ENCODE data around the gene CHCHD6.

The CHCHD6 gene

DNA sequence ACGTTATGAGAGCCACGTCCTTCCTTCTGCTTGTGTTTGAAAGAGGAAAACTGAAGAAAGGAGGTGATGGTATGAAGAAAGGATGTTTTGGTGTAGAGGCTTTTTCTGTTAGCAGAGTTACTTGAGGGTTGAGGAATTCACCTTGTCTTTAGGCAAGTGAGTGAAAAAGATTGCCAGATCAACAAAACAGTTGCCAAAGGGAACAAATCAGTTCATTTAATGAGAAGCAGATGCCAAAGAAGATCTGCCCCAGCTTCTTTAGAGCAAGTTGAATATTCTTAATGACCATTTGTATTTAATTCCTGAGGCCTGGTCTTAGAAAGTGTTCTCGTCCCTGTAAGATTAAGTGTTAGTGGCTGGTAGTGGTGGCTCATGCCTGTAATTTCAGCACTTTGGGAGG, 2.6 kb downstream of the CHCHD6 start:
- DNase-seq, result no peak

DNA sequence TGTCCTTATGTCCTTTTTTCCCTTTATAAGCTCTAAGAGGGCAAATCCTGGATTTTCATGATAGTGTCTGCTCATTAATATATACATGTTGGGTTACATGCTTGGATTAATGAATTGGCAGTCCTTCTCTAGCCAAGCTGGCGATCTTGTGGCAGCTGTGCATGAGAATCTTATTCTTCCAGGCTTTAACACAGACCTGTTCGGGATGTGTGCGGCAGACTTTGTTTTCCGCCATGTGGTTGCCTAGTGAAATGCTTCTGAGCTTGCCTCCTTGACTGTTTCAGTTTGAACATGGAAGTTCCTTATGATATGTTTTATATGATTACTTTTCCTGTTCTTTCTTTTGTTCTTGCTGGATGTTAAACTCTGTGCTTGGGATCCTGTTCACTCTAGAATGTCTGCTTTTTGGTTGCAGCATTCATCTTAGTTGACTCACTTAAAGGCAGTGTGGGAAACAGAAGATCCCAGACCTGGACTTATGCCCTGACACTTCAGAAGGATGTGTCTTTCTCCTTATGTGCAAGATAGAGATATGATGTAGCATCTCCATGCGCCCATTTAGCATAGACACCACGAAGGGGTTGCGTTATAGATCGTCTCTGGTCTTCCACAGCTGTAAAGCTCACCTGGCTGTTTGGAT, 7.2 kb downstream of the CHCHD6 start:
- DNase-seq, result no peak

DNA sequence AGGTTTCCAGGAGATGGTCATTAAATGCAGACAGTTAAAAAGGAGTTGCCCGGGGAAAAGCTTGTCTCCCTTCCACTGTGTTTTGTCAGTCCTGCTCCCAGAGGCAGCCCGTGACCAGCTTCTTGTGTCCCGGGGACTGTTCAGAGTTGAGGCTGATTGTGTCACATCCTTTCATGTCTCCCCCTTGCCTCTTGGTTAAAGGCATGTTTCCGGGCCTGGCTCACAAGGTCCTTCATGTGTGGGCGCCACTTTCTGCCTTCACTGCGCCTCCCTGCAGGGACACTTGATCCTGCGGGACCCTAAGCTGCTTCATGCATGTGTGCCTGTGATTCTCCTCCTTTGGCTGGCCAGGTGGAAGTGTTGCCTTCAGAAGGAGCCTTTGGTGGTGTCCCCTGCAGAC, 9.2 kb downstream of the CHCHD6 start:
- no peak for DNase-seq

DNA sequence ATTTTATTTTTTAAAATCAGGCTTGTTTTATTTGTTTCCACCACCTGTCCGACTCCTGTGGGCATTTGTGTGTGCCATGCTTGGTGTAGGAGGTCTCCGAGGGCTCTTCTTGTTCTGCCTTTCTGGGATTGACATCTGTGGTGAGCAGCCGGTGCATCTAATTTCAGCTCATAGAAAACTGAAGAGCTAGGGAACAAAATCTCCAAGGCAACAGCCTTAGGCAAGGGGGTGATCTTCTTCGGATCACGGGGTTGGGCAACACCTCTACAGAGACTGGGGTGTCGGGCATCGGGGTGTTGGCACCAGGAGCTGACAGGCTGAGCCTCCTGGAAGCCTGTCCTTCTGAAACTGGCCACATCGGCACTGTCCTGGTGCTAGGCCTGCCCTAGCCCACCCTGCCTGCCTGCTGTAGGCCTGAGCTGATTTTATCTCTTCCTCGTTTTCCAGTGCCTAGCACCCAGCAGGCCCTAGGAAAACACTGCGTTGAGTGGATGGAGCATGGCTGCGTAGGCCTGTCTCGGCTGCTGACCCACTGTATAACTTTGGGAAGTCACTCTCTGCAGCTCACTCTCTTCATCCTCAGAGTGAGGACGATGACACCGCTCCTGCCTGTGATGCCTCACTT, 10.3 kb downstream of the CHCHD6 start:
- DNase-seq, result no peak

DNA sequence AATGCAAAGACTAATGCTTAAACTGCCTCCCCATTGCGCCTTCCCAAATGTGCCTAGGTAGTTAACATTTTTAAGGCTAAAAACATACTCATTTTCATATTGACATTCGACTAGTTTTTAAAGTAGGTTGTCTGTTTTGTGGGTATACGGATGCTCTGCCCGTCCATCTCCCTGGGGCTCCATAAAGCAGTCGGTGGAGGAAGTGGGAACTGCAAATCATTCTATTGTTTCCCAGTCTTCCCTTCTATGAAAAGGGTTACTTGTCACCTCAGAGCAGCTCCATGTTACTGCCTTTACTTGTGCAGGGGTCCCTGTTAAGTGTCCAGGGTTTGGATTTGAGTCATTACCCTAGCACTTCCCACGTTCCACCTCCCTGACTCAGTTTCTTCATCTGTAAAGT, 10.9 kb downstream of the CHCHD6 start:
- DNase-seq, result no peak

DNA sequence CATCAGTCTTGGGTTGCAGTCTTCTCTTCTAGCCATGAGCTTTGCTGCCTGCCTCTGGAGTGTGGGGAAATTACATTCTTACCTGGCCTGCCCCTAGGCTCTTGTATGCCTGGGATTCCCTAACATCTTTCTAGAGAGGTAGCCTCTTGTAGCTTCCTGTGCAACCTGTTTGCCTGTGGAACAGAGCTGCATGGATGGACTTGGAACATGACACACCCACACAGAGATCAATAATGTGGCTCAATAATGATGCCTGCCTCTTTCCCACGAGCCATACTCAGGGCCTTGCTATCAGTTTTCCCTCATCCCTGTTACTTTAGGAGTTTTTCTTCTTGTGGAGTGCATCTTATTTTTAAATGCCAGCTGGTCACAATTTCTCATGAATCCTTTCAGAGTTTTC, 11.4 kb downstream of the CHCHD6 start:
- no peak for DNase-seq

DNA sequence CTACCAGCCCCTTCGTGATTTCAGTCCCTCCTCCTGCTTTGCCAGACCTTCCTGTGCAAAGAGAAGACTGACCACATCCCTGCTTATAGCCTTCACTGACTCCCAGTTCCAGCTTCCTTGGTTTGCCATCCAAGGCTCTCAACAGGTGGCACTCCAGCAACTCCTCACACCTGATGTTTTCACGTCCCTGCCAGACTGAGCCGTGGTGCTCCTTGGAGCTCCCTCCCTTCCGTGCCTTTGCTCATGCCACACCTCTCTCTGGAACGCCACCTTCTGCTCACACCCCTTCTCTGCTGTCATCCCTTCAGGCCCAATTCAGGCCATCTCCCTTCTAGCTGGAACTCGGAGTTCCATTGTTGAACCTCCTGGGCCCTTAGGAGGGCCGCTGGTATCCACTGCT, 12.0 kb downstream of the CHCHD6 start:
- DNase-seq, result no peak

DNA sequence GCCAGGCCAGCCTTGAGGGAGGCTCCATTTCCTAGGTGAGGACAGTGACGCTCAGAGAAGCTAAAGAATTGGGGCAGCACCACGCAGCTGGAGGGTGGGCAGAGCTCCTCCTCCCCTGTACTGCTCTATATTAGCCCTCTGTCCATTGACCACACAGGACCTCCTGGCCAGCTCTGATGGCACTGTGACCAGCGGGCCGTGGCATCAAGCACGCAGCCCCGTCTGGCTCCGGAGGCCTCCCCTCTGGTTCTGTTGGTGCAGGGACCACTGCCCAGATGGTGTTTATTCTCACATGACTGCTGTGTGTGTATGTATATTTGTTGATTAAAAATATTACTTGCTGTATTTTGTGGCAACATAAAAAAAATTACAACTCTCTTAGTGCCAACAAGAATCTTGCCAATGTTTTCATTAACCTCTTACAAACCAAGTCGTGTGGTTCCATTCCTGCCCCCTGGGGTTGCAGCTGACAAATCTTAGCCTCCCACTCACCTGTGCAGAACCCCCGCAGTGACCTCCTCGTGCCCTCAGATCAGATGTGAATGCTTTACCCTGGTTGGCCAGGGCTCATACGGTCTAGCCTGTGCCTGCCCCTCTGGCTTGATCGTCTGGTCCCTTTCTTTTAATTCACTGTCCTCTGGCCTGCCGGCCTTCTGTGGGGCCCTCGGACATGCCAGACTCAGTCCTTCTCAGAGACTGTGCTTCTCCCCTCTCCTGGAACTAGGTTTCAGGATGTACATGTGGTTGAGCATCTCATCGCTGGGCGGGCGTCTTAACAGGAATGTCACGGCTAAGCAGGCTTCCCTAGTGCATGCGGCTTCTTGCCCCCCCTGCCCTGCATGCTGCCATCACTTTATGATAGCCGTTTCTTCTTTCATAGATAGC, 14.8 kb downstream of the CHCHD6 start:
- no peak for DNase-seq

DNA sequence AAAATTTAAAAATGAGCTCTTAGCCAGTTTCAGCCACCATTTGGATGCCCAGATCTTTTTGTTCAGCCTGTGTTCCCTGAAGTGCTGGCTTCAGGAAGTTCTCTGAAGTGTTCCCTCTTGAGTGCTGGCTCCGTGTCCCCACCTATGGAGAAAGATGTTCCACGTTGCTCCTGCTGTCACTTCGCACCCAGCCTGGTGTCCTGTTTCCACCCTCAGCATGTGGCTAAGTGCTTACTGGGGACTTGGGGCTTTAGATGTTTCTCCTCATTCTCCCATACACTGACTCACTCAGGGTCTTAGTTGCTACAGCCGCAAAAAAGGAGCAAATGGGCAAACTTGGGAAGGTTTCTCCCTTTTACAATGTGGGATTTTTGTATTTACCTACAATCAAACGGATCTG, 16.6 kb downstream of the CHCHD6 start:
- DNase-seq, result no peak

DNA sequence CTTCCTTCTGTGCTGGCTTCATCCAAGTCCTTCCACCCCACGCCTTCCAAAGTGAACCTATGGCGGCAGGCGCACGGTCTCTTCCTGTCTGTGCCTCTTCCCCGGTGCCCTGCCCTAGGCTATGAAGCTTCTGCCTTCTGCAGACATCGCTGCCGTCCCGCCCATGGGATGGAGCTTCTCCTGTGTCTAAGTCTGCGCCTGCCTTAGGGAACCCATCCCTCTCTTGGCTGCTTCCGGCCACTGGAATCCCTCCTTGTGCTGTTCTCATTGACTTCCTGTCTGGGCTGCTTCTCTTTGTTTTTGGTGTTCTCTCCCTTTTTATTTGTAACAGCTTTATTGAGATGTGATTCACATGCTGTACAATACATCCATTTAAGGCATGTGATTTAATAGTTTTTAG, 17.2 kb downstream of the CHCHD6 start:
- DNase-seq, result no peak

DNA sequence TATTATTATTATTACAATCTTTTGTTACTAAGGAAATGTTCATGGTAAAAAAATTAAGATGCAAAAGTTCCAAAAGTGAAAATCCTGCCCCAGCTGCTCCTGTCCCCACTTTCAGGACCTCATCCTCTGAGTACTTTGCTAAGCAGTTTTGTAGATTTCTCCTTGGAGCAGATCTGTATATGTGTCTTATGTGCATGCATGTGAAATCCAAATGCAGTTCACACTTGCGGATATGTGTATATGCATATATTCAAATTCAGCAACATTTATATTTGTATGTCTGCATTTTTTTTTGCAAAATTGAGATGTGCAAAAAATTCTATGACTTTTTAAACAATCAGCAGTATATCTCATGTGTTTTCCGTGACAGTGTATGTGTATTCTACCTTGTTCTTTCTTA, 19.2 kb downstream of the CHCHD6 start:
- DNase-seq, result no peak

DNA sequence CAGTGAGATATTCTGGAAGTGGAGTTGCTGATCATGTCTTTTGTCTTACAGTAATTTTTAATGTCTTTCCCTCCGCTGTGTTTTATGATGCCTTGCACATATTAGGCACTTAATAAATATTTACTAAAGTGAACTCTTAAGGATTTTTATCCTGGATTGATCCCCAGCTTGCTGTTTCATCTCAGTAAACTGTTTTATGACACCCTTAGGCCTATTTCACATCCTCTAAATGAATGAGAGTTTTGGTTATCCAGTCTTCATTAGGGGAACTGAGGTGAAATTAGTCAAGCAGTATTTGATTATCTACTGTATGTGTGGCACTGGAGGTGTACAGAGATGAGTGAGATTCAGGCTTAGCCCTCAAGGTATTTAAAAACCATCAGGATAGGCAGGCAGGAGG, 19.8 kb downstream of the CHCHD6 start:
- no peak for DNase-seq

DNA sequence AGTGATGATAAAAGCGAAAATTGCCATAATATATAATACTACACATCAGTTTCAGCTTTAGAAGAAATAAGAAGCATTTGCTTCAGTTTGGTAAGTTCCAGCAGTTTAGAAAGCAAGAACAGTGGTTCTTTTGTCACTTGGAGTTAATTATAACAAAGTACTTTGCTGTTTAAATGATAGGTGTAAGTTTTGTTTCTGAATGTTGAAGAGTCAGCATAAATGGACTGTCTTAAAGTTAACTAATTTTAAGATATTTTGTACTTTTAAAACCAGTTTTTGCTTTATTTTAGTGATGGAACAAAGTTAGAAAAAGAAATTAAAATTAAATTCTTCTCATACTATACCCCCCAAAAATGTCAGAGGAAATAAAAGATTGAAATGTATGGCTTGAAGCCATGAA, 24.6 kb downstream of the CHCHD6 start:
- DNase-seq, result no peak

DNA sequence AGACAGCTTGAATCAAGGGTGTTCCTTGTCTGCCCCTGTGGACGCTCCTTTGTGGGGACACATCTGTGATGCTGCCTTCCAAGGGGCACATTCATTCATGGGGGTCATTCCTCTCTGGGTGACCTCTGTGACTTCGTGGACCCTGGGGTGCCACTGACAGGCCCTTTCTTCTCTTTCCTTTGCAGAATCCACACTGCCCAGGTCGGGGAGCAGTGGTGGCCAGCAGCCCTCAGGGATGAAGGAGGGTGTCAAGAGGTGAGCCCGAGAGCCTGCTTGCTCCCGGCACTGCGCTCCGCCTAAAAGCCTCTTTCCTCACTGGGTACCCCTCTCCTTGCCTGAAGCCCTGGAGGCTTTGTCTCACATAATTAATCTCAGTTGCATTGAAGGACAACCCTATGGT, 26.3 kb downstream of the CHCHD6 start:
- DNase-seq, result no peak

DNA sequence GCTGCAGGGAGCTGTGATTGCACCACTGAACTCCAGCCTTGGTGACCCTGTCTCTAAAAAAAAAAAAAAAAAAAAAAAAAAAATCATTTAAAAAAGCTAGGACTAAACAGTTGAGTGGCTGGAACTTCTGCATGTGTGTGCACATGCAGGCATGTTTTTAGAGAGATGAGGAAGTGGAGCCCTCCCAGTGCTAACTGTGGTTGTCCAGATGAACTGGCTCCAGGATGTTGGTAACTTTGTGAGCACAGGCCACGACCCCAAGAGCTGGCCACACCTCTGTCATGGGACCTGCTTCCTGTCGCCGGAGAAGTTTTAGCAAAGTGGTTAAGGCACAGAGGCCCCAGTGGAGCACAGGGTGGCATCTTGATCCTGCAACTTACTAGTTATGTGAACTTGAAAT, 27.0 kb downstream of the CHCHD6 start:
- DNase-seq, result no peak

DNA sequence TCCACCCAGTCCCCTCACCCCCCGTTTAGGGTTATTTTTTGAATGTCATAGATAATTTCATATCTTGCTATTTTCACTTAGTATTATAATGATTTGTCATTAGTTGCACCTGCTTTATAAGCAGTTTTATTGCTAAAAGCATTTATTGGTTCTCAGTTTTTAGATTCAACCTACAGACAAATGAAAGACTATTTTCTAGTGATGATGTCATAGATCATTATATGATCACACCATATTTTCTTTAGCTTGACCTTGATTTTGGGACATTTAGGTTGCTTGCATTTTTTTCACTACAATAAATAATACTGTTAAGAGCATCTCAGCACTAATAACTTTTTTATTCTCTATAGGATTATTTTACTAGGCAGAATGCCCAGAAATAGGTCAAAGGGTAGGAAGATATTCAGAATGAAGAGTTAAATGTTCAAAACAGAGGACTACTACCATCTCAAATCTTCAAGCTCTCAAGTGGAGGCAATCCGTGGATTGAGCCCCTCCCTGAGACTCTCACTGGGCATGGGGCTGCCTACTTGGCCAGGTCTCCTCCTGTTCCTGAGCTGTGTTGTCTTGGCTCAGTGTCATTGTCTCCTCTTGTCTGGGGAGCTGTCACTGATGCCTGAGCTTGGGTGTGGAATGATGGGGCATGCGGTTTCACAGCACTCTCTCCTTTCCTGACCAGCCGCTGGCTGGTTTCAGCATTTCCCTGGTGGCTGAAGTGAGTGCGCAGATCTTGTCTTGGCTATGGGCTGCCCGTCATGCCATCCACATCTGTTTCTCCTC, 28.4 kb downstream of the CHCHD6 start:
- DNase-seq, result no peak

DNA sequence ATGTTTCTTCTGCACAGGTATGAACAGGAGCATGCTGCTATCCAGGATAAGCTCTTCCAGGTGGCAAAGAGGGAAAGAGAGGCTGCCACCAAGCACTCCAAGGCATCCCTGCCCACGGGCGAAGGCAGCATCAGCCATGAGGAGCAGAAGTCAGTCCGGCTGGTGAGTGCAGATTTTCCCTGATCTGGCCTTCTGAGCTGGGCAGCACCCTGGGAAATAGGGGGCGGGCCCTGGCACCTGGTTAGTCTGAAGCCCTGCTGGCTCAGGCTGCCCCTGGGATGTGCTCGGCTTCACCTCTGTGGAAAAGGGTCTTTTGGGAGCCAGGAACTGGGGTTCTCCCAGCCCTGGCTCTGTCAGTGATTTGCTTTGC, 29.0 kb downstream of the CHCHD6 start:
- DNase-seq, result no peak

DNA sequence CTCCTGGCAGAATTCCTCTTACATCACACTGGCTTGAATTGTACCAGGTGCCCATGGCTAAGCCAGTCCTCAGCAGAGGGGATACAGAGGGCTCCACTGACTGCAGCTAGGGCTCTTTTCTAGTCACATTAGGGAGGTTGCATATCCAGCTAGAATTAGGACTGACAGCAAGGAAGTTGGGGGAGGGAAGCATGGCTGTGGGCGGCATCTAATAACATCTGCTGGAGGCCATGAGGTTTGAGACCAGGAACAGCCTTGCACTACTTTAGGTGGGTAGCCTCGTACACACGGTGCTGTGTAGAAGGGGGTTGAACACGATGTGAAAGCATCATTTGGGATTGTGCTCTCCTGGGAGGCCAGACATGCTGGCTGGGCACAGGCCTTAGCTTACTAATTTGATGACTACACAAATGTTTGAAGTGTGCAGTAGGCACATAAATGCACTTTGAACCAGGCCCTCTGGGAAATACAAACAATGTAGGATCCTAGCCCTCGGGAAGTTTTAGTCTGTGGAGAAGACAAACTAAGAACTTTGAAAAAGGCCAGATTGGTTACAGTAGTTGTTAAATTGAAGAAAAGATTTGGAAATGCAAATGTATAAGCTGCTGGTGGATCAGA, 30.2 kb downstream of the CHCHD6 start:
- no peak for DNase-seq

DNA sequence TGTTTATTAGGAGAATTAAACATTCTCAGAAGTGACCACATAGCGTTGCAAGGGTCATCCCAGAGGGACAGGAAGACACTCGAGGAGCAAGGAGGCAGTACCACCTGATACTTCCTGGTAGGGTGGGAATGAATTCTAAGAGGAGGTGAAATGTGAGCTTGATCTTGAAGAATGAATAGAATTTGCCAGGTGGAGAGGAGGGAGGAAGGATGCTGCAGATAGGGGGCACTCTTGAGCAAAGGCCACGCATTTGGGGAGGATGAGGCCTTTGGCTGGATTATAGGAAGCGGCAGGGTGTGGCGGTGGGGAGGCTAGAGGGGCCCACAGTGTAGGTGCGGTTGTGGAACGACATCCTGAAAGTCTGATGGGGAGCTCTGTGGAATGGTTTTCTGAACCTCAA, 33.5 kb downstream of the CHCHD6 start:
- DNase-seq, result no peak

DNA sequence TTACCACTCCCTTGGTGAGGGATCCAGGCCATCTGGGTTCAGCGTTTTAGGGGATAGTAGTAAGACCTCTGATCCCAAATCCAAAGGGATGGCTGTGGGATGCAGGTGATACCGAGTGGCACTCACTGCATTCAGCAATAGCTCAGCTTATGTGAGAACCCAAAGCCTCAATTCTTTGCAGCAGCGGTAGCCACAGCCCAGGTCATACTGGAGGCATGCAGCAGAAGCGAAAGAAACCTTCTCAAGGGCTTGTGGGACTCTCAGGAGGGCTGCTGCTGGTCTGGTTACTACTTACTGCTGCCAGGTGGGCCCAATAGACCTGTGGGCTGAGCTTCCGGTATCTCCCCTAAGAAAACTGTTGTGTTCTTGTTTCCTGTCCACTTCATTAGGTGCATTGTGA, 38.0 kb downstream of the CHCHD6 start:
- no peak for DNase-seq

DNA sequence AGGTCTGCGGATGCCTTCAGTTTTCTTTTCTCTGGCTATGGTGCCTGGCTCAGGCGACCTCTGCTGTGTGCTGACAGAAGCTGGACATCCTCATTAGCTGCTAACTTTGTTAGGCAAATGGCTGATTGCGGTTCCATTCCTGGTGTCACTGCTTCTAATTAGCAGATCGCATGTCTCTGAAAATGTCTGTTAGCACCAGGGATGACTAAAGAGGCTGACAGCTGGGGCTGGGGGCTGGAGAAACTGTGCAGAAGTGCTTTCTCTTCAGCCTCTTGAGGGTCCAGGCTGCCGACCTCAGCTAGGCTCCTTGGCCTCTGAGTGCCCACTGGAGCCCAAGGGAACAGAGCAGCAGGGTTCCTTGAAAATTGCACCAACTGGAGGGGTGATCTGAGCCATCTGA, 39.3 kb downstream of the CHCHD6 start:
- DNase-seq, result no peak

DNA sequence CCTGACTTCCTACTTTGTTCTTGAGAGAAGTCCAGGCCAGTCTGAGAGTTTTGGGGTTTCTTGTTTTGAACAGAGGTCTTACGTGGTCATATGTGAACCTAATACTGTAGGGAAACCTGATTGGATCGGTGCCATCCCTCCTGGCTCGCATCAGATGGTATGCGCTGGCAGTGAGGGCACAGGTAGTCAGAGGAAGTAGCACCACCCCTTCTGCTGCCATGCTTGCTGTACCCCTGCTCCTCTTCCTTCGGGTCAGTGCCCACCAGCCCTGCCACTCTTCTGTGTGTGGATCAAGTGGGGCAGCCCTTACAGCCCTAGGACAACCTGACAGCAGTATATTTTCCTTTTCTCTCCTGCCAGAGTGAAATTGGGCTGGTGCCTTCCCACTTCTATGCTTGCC, 39.7 kb downstream of the CHCHD6 start:
- no peak for DNase-seq

DNA sequence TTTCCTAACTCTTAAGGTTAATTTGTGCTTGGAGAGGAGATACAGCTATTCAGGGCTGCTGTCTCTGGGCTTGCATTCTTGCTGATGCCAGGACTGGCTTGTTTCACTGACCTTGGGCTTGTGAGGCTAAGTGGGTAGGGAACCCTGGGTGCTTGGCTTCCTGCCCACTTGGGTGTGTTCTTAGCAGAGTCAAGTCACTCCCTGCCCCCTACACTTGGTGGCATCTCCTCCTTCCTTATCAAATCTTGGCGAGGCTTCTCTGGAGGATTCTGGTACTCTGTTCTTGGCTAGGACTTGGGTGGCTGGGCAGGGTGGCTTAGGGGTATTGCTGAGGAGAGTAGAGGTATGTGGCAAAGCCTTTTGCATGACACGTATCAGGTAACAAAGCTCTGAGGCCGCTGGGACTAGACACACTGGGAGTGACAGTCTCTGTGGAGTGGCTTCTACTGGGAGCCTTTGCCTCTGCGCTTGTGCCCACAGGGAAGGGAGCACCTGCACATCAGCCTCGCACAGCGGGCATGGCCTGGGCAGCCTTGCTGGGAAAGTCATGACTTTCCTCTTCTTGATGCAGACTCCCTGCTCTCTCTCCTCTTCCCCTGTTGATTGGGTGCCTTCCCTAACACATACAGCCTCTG, 41.8 kb downstream of the CHCHD6 start:
- DNase-seq, result no peak
